ENCODE data around the gene DNLZ. TPM values are rescaled to one million over a fixed set of nuclear protein-coding genes. Genes with fewer than 3 reads are reported as not detected.
A peak's percentile ranks its signal among the peaks of the same experiment; 100 is the strongest.
"Not testable (repeated sequence)": the region's sequence is repeated elsewhere in the genome, so short reads cannot be mapped to it uniquely, and the experiment has no call there.

Gene DNLZ
- total RNA-seq, 1 donor from 2014 or later: 9.0 TPM

GRCh38 chr9:136363949-136364748 lies 605 bp upstream of the DNLZ start:
- FAIRE-seq (no peak), DNase-seq (ENCODE audit: low spot score in 2 of 2) (no peak)

- DNase-seq (ENCODE audit: low spot score in 2 of 2): no peak
- FAIRE-seq: no peak
Observed at GRCh38 chr9:136362450-136362784, 1.1 kb downstream of the DNLZ start.

- no peak for FAIRE-seq
- DNase-seq (ENCODE audit: low spot score in 2 of 2): no peak
Observed at GRCh38 chr9:136361754-136362449, 1.6 kb downstream of the DNLZ start.

GRCh38 chr9:136361047-136361753 lies 2.3 kb downstream of the DNLZ start:
- DNase-seq (ENCODE audit: low spot score in 2 of 2): peak in 1 of 2 donors; percentile 61

GRCh38 chr9:136359774-136360718 lies 3.5 kb downstream of the DNLZ start:
- FAIRE-seq (no peak), DNase-seq (ENCODE audit: low spot score in 2 of 2) (no peak)

More at GRCh38 chr9:136361047-136361753, 2.3 kb downstream of the DNLZ start:
- no peak for FAIRE-seq

- no peak for FAIRE-seq
Observed at GRCh38 chr9:136358888-136359287, 4.7 kb downstream of the DNLZ start.

GRCh38 chr9:136358016-136358415 lies 5.5 kb downstream of the DNLZ start:
- DNase-seq (ENCODE audit: low spot score in 2 of 2) (no peak), FAIRE-seq (no peak)

More at GRCh38 chr9:136358888-136359287, 4.7 kb downstream of the DNLZ start:
- DNase-seq (ENCODE audit: low spot score in 2 of 2): no peak

- no peak for DNase-seq (ENCODE audit: low spot score in 2 of 2)
- FAIRE-seq: no peak
Observed at GRCh38 chr9:136357202-136357725, 6.3 kb downstream of the DNLZ start.

GRCh38 chr9:136355616-136356557 lies 7.7 kb downstream of the DNLZ start:
- DNase-seq (ENCODE audit: low spot score in 2 of 2) (no peak), FAIRE-seq (no peak)

GRCh38 chr9:136354592-136355085 lies 8.9 kb downstream of the DNLZ start:
- DNase-seq (ENCODE audit: low spot score in 2 of 2) (no peak), FAIRE-seq (no peak)

GRCh38 chr9:136353757-136354488 lies 9.6 kb downstream of the DNLZ start:
- no peak for FAIRE-seq
- DNase-seq (ENCODE audit: low spot score in 2 of 2): no peak

- DNase-seq (ENCODE audit: low spot score in 2 of 2): no peak
Observed at GRCh38 chr9:136353088-136353487, 10.5 kb downstream of the DNLZ start.

GRCh38 chr9:136352682-136353081 lies 10.9 kb downstream of the DNLZ start:
- FAIRE-seq (no peak), DNase-seq (ENCODE audit: low spot score in 2 of 2) (peak in 1 of 2 donors; percentile 67)

More at GRCh38 chr9:136353088-136353487, 10.5 kb downstream of the DNLZ start:
- FAIRE-seq: no peak

GRCh38 chr9:136351868-136352267 lies 11.7 kb downstream of the DNLZ start:
- DNase-seq (ENCODE audit: low spot score in 2 of 2); FAIRE-seq: not testable (repeated sequence)

- DNase-seq (ENCODE audit: low spot score in 2 of 2) (no peak), FAIRE-seq (no peak)
Observed at GRCh38 chr9:136351252-136351800, 12.2 kb downstream of the DNLZ start.

- DNase-seq (ENCODE audit: low spot score in 2 of 2) (no peak), FAIRE-seq (no peak)
Observed at GRCh38 chr9:136349546-136349945, 14.0 kb downstream of the DNLZ start.

GRCh38 chr9:136348691-136349090 lies 14.9 kb downstream of the DNLZ start:
- no peak for DNase-seq (ENCODE audit: low spot score in 2 of 2)
- no peak for FAIRE-seq

Data from frontal cortex (tissue), 4 donors.